NCI-H146 treated with DMSO at 0.1 percent for 48 hours (cell line): Measurements from ENCODE around the gene ADGRB2.

Experiments
- DNase-seq: peaks from one replicate; lab custom pipeline; 2025; ENCODE audit not compliant: unreplicated experiment; lab: John Stamatoyannopoulos, UW

ADGRB2 gene

DNA sequence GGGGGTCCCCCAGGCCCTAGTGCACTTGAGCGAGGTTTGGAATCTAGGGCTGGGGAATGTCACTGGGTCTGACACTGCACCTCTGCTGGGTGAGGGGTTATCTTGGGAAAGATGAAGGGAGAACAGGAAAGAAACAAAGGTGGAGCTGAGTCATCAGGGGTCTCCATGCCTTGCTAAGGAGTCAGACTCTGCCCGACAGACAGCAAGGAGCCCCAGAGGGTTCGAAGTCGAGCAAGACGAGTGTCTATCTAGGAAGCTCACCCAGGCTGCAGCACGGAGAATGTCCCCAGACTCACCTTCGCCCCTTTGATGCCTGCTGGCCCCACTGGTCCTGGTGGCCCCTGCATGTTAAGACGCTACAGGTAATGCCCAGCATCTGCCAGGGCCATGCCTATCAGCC is 78.3 kb downstream of the ADGRB2 start:
- DNase-seq = no peak

DNA sequence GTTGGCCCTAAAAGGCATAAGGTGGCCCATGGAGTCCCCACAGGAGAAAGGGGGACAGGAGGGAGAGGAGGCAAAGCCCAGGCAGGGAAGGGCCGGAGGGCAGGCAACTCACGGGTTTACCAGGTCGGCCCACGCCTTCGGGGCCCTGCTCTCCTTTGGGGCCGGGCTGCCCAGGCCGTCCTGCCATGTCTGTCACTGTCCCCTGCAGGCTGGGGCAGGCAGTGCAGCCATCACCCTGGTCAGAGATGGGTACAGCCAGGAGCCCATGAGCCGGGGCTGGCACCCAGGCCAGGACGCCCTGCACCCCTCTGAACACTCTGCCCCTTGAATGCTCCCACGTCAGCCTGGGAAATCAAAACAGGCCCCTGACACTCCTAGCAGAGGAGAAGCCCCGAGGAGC is 80.1 kb downstream of the ADGRB2 start:
- no peak for DNase-seq

DNA sequence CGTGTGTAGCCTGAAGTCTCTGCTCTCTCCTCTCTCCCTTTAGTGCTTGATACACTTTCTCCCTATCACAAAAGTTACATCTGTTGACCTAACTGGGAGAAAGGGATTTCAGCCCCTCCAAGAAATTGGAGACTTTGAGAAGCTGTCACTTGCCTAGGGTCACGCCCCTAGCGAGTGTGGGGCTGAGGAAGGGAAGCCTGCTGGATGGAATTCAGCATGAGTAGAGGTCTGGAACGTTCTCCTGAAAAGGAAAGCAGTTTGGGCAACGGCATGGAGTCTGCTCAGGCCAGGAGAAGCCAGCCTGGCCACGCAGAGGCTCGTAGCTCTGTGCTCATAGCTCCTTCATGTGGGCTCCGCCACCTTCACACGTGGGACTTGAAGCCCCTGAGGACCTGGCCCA is 82.7 kb downstream of the ADGRB2 start:
- no peak for DNase-seq

DNA sequence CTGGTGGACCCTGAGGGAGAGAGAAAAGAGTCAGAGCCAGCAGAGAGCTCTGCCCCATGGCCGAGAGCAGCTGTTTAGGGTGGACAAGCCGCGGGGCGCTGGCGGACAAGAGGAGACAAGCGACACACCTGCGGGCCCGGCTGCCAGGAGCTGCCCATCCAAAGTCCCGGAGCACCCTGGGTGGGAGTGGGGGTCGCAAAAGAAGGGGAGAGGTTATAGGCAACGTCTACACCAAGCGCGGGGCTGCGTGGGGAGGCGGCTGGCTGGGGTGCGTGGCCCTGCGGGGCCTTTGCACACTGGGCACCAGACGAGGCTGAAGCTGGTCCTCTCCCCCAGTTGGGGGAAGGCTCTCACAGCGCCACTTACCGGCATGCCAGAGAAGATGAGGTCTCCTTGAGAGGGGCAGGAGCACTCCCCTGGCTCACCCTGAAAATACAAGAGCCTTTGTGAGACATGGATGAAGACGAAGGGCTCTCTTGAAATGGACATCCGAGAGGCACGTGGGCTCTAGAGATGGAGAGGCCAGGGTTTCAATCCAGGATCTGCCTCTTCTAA is 84.4 kb downstream of the ADGRB2 start:
- no peak for DNase-seq

DNA sequence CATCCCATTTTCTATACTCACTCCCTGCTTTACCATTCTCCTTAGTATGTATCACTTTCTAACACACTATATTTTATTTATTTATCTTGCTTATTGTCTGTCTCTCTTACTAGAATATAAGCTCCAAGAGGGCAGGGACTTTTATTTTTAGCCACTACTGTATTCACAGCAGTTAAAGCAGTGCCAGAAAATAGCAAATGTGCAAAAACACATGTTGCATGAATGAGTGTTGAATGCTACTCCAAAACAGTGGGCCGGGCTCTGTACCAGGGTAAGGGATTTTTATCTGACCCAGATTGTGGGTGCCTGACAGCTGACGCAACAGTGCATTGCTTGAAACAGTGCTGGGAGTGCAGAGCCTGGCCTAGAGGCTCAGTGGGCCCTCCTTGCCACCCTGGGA is 85.0 kb downstream of the ADGRB2 start:
- no peak for DNase-seq

DNA sequence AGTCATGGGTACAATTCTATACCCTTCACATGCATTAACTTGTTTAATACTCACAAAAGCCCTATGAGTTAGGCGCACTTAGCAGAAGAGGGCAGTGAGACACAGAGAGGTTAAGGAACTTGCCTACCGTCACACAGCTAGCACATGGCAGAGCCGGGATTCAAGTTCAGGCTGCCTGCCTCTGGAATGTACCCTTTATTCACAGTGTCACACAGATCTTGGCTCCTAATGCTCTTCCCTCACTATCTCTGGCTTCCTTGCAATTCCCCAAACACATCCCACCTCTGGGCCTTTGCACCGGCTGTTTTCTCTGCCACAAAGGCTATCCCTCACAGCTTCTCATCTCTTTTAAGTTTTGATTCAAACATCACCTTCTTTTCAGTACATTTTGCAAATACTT is 85.5 kb downstream of the ADGRB2 start:
- DNase-seq = no peak

DNA sequence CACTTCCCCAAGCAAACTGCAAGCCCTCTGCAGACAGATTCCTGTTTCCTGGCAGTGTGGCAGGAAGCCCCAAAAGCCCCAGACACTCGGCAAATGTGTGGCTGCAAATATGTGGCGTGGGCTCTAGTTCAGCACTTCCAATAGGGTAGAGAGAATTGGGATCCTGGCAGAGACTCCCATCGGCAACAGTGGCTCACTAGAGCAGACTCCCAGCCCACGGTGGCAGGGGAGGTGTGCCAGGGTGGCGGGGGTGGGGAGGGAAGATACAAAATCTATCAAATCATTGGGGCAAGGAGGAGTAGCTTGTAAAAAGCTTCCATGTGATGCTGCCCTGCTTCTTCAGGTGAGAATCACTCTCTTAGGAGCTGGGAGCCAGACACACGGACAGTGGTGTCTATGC is 86.2 kb downstream of the ADGRB2 start:
- DNase-seq = no peak

DNA sequence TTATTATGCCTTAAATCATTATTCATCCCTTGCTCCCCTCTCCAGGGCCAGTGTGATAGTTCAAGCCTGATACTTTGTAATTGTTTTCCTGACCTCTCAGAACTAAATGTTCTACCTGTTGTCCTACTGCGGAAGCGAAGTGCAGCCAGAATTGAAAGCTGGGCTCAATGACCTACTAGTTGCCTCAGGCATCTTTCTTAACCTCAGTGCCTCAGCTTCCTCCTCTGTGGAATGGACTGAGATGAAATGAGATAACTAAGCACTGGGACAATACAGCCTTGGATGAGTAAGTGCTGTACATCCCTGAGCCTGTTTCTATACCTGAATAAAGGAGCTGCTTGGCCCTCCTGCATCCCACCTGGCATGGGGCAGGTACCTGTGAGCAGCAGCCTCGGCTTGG is 86.7 kb downstream of the ADGRB2 start:
- no peak for DNase-seq
